ENCODE data around the gene FOXO1.

DNA sequence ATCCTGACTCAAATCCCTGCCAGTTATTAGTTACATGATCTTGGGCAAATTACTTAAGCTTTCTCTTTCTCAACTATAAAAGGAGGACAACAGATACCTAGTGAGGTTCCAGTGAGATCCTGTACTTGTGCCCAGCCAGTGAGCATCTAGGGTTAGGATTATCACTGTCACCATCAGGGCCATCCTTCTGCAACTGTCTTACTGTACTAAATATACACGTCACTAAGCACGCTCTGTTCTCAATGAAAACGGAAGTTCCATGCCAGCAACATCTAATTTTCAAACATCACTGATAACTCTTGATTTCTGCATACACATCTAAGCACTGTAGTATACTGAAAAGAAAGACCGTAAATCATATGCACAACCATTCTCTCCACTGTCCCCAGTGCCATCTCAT, 70.0 kb downstream of the FOXO1 start:
- TF ChIP-seq, protein P1, sequence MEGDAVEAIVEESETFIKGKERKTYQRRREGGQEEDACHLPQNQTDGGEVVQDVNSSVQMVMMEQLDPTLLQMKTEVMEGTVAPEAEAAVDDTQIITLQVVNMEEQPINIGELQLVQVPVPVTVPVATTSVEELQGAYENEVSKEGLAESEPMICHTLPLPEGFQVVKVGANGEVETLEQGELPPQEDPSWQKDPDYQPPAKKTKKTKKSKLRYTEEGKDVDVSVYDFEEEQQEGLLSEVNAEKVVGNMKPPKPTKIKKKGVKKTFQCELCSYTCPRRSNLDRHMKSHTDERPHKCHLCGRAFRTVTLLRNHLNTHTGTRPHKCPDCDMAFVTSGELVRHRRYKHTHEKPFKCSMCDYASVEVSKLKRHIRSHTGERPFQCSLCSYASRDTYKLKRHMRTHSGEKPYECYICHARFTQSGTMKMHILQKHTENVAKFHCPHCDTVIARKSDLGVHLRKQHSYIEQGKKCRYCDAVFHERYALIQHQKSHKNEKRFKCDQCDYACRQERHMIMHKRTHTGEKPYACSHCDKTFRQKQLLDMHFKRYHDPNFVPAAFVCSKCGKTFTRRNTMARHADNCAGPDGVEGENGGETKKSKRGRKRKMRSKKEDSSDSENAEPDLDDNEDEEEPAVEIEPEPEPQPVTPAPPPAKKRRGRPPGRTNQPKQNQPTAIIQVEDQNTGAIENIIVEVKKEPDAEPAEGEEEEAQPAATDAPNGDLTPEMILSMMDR (IDR thresholded peaks at IDR 0.05) = no peak
- no peak for TF ChIP-seq POLR2A (IDR thresholded peaks at IDR 0.05)

Data from esophagus squamous epithelium (tissue), 4 donors.